NCI-H82 treated with DMSO at 0.1 percent for 48 hours (cell line): Measurements from ENCODE around the gene MRPS26.
"Not testable (repeated sequence)": the region's sequence is repeated elsewhere in the genome, so short reads cannot be mapped to it uniquely, and the experiment has no call there.

Experiments
- DNase-seq: peaks from one replicate; lab custom pipeline; 2025; ENCODE audit not compliant: unreplicated experiment; lab: John Stamatoyannopoulos, UW

MRPS26 gene

DNA sequence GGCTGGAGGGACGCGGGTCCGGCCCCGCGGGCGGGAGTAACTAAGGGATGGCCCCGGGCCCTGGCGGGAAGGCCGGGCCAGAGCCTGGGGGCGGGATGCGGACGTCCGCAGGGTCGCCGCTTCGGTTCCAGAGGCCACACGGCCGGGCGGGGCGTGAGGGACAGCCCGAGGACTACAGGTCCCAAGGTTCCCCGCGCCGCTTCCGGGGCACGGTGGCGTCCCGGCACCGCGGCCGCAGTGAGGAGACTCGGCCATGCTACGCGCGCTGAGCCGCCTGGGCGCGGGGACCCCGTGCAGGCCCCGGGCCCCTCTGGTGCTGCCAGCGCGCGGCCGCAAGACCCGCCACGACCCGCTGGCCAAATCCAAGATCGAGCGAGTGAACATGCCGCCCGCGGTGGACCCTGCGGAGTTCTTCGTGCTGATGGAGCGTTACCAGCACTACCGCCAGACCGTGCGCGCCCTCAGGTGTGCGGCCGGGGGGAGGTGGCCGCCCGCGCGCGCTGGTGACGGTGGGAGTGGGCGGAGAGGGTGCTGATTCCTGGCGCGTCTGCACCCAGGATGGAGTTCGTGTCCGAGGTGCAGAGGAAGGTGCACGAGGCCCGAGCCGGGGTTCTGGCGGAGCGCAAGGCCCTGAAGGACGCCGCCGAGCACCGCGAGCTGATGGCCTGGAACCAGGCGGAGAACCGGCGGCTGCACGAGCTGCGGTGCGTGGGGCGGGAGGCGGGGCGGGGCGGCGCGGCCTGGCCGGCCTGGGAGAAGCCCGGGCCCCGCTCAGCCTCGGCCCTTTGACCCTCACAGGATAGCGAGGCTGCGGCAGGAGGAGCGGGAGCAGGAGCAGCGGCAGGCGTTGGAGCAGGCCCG lies at the start of gene MRPS26:
MRPS26 (plus strand) TSS at position 237 of the 861 bp plus-strand sequence; CDS start at position 254, 17 bp downstream.
- peak; percentile 79 for DNase-seq

DNA sequence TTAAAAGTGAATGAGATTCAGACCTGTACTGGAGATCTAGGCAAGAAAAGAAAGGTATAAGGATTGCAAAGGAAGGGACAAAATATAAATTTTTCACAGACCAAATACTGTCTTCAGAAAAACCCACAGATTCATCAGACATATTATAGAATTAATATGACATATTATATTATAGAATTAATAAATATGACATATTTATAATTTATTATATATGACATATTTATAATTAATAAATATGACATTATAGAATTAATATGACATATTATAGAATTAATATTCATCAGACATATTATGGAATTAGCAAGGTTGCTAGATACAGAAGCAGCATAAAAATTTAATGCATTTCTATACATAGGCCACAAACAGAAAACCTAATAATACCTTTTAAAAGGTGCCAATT lies 47.1 kb upstream of the MRPS26 start:
- DNase-seq: no peak

GRCh38 chr20:3000852-3001523 lies 44.9 kb upstream of the MRPS26 start:
- DNase-seq: peak; percentile 60

- DNase-seq: no peak
These were observed 42.4 kb upstream of the MRPS26 start for GRCh38 chr20:3003416-3003815.

GRCh38 chr20:3010985-3011723 lies 34.7 kb upstream of the MRPS26 start:
- no peak for DNase-seq

DNA sequence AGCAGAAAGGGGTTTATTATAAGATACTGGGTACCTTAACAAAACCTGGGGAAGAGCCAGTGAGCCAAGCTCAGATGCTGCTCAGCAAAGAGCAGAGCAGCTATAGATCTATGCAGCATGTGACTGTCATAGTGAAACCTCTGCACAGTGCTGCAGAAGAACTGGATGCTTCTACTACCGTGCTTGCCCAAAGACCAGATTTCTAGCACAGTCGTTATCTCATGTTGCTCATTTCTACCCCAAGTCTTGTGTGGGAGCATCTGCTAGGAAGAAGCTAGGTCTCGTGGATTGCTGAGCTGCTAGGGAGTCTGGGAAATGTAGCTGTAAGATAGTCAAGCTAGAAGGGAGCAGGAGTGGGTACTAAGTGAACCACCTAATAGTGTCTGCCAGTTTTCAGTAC lies 34.1 kb upstream of the MRPS26 start:
- no peak for DNase-seq

GRCh38 chr20:3013771-3014170 lies 32.1 kb upstream of the MRPS26 start:
- DNase-seq: no peak

DNA sequence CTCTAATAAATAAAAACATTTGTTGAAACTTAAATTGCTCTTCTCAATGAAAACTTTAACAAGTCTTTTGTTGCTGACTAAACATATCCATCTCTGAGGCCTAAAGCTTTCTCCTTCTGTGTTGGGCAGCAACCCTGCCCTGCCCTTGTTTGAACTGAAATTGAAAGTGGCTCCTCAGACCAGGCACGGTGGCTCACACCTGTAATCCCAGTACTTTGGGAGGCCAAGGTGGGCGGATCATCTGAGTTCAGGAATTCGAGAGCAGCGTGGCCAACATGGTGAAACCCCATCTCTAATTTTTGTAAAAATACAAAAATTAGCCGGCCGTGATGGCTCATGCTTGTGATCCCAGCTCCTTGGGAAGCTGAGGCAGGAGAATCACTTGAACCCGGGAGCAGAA lies 31.7 kb upstream of the MRPS26 start:
- DNase-seq: no peak

- no peak for DNase-seq
These were observed 31.2 kb upstream of the MRPS26 start for GRCh38 chr20:3014662-3015061.

DNA sequence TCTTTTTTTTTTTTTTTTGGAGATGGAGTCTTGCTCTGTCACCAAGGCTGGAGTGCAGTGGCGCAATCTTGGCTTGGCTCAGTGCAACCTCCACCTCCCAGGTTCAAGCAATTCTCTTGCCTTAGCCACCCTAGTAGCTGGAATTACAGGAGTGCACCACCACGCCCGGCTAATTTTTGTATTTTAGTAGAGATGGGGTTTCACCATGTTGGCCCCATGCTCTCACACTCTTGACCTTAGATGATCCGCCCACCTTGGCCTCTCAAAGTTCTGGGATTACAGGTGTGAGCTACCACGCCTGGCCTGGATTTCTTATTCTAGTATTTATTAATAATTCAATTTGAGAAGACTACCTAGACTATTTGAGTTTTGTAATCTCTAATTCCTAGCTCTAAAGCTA lies 30.6 kb upstream of the MRPS26 start:
- DNase-seq: not testable (repeated sequence)

- DNase-seq: no peak
These were observed 24.5 kb upstream of the MRPS26 start for GRCh38 chr20:3021327-3021726.

DNA sequence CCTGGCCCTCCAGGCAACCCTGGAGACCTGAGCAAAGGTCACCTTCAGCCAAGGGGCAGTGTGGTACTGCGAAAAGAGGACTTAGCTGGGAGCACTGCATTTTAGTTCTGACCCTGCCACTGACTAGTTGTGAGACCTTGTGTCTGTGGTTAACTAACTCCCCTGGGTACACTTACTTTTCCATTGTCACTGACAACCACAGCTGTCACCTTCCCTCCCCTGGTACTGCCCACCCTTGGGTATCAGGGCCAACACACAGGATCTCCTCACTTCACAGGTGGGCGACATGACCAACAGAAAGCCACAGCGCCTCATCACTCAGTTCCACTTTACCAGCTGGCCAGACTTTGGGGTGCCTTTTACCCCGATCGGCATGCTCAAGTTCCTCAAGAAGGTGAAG lies 24.1 kb upstream of the MRPS26 start:
- DNase-seq: no peak

GRCh38 chr20:3022559-3023490 lies 23.0 kb upstream of the MRPS26 start:
- DNase-seq: peak; percentile 43

DNA sequence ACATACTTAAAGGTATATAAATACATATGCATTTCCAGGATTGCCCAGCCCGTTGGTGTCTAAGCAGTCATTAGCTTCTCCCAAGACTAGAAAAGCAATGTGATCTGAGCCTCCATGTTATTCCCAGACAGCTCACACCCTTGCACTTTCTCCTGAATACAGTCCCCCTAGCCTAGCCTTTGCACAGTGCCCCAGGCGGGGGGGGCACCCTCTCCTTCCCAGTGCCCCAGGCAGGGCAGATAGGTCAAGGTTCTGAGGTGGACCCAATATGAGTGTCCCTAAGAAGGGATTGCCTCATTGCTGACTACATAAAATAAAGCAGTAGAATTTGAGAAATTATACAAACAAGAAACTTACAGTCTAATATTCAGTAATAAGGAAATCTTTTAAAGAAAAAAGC lies 17.9 kb upstream of the MRPS26 start:
- DNase-seq: no peak

GRCh38 chr20:3031524-3032147 lies 14.2 kb upstream of the MRPS26 start:
- DNase-seq: no peak

- DNase-seq: no peak
These were observed 13.2 kb upstream of the MRPS26 start for GRCh38 chr20:3032624-3033023.

DNA sequence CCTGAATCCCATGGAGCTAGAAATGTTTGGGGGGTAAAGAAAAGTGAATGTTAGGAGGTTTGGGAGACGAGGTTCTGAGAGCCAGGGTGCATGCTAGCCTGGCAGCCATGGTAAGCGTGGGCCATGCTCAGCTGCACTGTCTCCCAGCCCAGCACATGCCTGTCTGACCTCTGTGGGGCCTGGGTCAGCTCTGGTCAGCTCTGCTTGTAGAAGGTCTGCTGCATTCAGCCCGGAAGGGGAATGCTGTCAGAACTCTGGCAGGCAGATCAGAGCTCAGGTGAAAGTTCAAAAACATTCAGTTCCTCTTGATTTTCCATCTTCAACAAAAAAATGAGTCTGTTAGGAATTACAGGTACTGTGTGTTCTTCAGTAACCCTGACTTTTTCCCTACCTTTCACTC lies 8.2 kb upstream of the MRPS26 start:
- DNase-seq: no peak

- DNase-seq: no peak
These were observed 7.4 kb upstream of the MRPS26 start for GRCh38 chr20:3038454-3038853.

DNA sequence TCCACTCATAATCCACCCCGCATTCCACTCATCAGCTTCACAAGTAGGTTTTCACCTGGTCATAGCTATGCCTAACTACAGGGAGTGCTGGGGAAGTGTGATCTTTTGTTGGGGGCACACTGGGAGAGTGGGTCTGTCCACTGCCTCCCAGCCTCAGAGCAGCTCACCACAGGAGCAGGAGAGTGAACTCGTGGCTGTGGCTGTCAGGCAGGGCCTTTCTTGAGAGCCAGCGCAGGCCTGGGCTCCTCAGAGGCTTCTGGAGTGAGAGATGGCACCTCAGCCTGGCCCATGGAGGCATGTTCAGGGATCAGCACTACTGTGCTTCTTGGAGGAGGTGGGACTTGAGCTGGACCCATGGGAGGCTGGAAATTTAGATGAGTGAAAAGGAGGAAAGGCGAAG lies 6.4 kb upstream of the MRPS26 start:
- no peak for DNase-seq

- DNase-seq: no peak
These were observed 5.8 kb upstream of the MRPS26 start for GRCh38 chr20:3040086-3040485.
